Left ventricle myocardium inferior (tissue), 1 donor: ENCODE data around the gene SETD3. TPM values are rescaled to one million over a fixed set of nuclear protein-coding genes. Genes with fewer than 3 reads are reported as not detected.
A peak's percentile ranks its signal among the peaks of the same experiment; 100 is the strongest.

ENCODE experiments used
- DNase-seq: peaks from one replicate; pipeline ENCODE4 v3.0.0-alpha.2; 2020
- H3K27ac ChIP-seq: fragments of 200-600 bp; replicated peaks from 2 replicates; pipeline ENCODE4 v1.8.0; 2021
- H3K27me3 ChIP-seq: fragments of 200-600 bp; 2 replicates; pipeline ENCODE4 v1.8.0; 2021; ENCODE audit warnings: low read depth
- H3K36me3 ChIP-seq: fragments of 200-600 bp; 2 replicates; pipeline ENCODE4 v1.8.0; 2021
- H3K4me1 ChIP-seq: fragments of 200-600 bp; 2 replicates; pipeline ENCODE4 v1.8.0; 2021
- H3K4me3 ChIP-seq: fragments of 200-600 bp; 2 replicates; pipeline ENCODE4 v1.8.0; 2021; ENCODE audit warnings: mild to moderate bottlenecking, moderate library complexity
- H3K9me3 ChIP-seq: fragments of 200-600 bp; replicated peaks from 2 replicates; pipeline ENCODE4 v1.8.0; 2021
- intact Hi-C: fragments of 100-400 bp; cut with micrococcal nuclease; formaldehyde crosslinking; loops from one replicate; pipeline ENCODE4 v1.11.0; 2022
- total RNA-seq: library from RNA; stranded (reverse); fragmentation: NEBNext Ultra II Directional; extraction: Animal tissue kit (Norgen Biotek cat#: 25700); gene quantifications from one replicate; pipeline ENCODE4 v1.2.1, GENCODE V29; 2021
- TF ChIP-seq, protein P1 (sequence below): fragments of 200-600 bp; IDR thresholded peaks from 2 replicates; pipeline ENCODE4 v1.8.0; 2021; ENCODE audit warnings: antibody characterized with exemption, mild to moderate bottlenecking, borderline replicate concordance
- donor health status: DM: no; HTN: yes; CAD: no; lungs with severe emphysema.

Gene SETD3
- total RNA-seq, 1 donor from 2014 or later: 101 TPM

DNA sequence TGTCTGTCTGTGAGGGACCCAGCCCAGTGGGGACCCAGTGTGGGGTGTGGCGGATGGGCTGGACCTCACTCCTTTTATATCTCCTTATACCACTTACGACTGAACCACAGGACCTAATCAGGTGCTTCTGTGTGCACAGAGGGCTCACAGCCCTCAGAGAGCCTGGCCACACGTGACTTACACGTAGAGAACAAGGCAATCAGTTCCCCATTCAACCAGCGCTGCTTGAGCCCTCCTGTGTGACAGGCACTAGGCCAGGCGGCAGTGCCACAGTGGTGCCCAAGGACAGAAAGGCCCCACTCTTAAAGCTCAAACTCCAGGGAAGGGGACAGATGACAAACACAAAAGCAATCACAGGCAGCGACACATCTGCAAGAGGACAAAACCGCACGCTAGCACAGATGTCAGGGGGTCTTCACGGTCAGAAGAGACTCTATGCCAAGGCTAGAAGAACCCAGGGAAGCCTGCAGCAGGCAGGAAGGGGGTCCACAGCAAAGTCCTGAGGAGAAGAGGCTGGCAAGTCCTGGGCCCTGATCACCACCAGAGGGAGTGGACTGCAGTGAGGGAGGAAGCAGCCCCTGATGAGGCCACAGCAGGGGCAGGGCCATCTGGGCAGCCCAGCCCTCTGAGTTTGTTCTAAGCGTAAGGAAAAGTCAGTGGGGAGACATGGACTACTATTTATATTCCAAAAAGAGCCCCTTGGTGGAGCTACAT, 39.3 kb downstream of the SETD3 start:
- Histone ChIP-seq H3K9me3 (no peaks in the 10 kb centered on the region), H3K27ac (no peak overlapping the region), H3K4me1 (peaks cover under 1% of the 10 kb centered on the region), H3K4me3 (no peak overlapping the region), H3K36me3 (peaks cover 39% of the 10 kb centered on the region), H3K27me3 (no peaks in the 10 kb centered on the region)
- TF ChIP-seq, protein P1, sequence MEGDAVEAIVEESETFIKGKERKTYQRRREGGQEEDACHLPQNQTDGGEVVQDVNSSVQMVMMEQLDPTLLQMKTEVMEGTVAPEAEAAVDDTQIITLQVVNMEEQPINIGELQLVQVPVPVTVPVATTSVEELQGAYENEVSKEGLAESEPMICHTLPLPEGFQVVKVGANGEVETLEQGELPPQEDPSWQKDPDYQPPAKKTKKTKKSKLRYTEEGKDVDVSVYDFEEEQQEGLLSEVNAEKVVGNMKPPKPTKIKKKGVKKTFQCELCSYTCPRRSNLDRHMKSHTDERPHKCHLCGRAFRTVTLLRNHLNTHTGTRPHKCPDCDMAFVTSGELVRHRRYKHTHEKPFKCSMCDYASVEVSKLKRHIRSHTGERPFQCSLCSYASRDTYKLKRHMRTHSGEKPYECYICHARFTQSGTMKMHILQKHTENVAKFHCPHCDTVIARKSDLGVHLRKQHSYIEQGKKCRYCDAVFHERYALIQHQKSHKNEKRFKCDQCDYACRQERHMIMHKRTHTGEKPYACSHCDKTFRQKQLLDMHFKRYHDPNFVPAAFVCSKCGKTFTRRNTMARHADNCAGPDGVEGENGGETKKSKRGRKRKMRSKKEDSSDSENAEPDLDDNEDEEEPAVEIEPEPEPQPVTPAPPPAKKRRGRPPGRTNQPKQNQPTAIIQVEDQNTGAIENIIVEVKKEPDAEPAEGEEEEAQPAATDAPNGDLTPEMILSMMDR: no peak
- no peak for DNase-seq
- intact Hi-C loops: no loop called here

DNA sequence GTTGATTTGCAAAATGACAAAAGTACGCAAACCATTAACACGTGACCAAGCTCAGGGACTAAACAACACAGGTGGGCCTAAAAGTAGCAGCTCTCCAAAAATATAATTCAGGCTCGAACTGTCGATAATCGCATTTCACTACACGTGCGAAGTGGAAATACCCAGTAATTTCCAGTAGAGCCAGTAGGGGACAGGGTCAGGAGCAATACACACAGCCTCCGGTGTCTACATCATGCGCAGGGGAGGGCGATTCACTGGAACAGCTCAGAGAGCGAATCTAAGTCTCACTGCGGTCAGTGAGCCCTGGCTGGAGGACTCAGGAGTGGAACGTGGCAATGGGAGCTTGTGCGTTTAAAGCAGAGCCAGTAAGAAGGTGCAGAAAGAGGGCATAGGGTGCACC, 40.4 kb downstream of the SETD3 start:
- Histone ChIP-seq H3K27ac (no peak overlapping the region), H3K4me1 (peaks cover 5% of the 10 kb centered on the region), H3K9me3 (no peaks in the 10 kb centered on the region), H3K27me3 (no peaks in the 10 kb centered on the region), H3K4me3 (no peak overlapping the region), H3K36me3 (peaks cover 28% of the 10 kb centered on the region)
- DNase-seq: no peak
- TF ChIP-seq, protein P1: no peak
- intact Hi-C loops: no loop called here

DNA sequence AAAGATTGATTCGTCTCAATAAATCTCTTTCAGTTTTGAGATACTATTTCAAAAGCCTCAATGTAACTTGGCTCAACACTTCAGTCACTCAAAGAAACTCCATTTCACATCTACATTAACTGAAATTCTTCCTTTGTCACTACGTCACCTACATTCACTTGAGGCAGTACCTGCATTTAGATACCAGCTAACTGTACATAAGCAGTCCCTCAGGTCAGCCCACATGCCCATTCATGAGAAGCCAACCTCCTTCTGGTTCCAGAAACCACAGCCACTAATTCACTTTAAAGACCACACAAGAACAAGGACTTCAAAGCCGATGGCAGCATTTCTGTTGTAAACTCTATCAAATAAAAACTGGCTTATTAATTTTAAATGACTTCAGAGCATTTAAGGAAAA, 43.0 kb downstream of the SETD3 start:
- peaks cover 5% of the 10 kb centered on the region for H3K4me1 ChIP-seq
- TF ChIP-seq, protein P1: no peak
- no peaks in the 10 kb centered on the region for H3K9me3 ChIP-seq
- intact Hi-C loops: no loop called here
- H3K27ac ChIP-seq: no peak overlapping the region
- DNase-seq: no peak
- H3K27me3 ChIP-seq: no peaks in the 10 kb centered on the region
- H3K4me3 ChIP-seq: no peak overlapping the region
- peaks cover 36% of the 10 kb centered on the region for H3K36me3 ChIP-seq

DNA sequence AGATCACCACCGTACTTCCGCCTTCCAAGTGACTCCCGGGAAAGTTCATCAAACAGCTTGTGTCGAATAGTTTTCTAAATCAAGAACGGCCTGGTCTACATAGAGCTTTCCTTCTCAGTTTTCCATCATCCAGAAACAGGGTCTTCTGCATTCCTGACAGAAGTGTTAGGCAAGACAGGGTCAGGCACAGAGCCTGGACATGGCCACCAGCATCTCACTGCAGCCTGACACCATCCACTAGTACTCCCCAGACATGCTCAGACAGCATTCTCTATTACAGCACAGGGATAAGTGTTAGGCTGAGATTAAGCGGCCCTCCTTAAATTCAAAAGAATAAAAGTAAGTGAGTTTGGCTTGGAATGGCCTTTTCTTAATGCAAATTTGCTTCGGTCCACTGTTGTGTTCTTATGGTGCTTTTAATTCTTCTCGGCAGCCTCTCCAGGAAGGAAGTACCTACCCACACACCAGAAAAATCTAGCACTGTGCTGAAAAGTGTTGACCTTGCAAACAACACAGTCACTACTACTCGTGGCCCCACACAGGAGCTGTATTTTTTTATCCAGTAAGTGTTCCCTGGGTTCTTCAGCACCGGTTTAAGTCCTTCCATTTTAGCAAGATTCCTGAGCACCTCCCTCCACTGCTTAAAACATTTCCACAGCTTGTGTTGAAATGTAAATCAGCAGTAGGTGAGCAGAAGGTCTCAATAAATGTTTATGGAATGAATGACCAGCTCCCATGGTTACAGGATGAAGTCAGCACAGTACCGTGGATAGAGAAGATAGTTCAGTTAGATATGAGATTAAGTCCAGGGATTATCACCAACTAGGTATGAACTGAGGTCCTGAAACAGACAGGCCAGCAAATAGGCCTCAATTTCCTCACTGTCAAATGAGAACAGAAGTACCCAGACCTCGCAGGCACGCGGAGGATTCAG, 44.1 kb downstream of the SETD3 start:
- intact Hi-C loops: no loop called here
- DNase-seq: no peak
- Histone ChIP-seq H3K4me1 (peaks cover 14% of the 10 kb centered on the region), H3K9me3 (no peaks in the 10 kb centered on the region), H3K4me3 (no peak overlapping the region), H3K27me3 (no peaks in the 10 kb centered on the region), H3K36me3 (peaks cover 36% of the 10 kb centered on the region), H3K27ac (peak overlapping the region; percentile 7)
- TF ChIP-seq, protein P1: no peak

DNA sequence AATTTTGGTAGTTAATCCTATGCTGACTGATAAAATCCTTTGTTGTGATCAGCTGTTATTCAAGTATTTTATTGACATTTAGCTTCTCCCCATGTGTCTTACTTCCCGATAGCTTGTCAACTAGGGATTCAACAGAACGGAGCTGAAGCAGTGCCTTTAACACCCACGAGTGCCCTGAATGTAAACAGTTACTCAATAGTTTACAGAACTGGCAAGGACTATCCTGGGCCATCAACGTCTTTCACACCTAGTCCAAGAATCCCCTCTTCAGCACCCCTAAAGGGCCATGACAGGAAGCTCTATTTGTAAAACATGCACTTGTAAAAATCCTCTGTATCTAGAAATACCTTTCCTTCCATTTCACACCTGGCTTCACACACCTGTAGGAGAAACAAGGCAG, 45.3 kb downstream of the SETD3 start:
- Histone ChIP-seq H3K4me3 (no peak overlapping the region), H3K27ac (no peak overlapping the region), H3K9me3 (no peaks in the 10 kb centered on the region), H3K4me1 (peaks cover 25% of the 10 kb centered on the region), H3K27me3 (no peaks in the 10 kb centered on the region), H3K36me3 (peaks cover 30% of the 10 kb centered on the region)
- no peak for DNase-seq
- intact Hi-C loops: no loop called here
- TF ChIP-seq, protein P1: no peak
